Right atrium auricular region (tissue), 2 donors: ENCODE data around the gene WSB2. TPM values are rescaled to one million over a fixed set of nuclear protein-coding genes. Genes with fewer than 3 reads are reported as not detected.

Experiments
- DNase-seq: peaks from one replicate; pipeline ENCODE4 v3.0.0-alpha.2; 2019; ENCODE audit warnings: low spot score
- H3K27ac ChIP-seq, 2 donors: fragments of 200-600 bp; sonication (generic); 1 replicate in 1 of 2; 2 replicates in 1 of 2; pipeline ENCODE4 v1.5.1; 2016 to 2019
- H3K27me3 ChIP-seq, 2 donors: fragments of 200-600 bp; sonication (generic); one replicate each; pipeline versions ENCODE4 v1.5.1 to v1.6.0; 2017 to 2019
- H3K36me3 ChIP-seq: fragments of 200-600 bp; sonication (generic); one replicate; pipeline ENCODE4 v1.5.1; 2016
- H3K4me1 ChIP-seq, 2 donors: fragments of 200-600 bp; sonication (generic); one replicate each; pipeline versions ENCODE4 v1.5.1 to v1.6.0; 2017 to 2019
- H3K4me3 ChIP-seq, 2 donors: fragments of 200-600 bp; sonication (generic); 1 replicate in 1 of 2; 2 replicates in 1 of 2; pipeline ENCODE4 v1.5.1; 2017 to 2019; ENCODE audit warnings: mild to moderate bottlenecking in 1 of 2, moderate library complexity in 1 of 2
- H3K9me3 ChIP-seq, 2 donors: fragments of 200-600 bp; sonication (generic); one replicate each; pipeline ENCODE4 v1.5.1; 2019
- CTCF ChIP-seq, 2 donors: fragments of 200-600 bp; sonication (generic); IDR thresholded peaks; one replicate each; pipeline ENCODE4 v1.5.1; 2019; ENCODE audit warnings: antibody characterized with exemption in 2 of 2
- total RNA-seq, 2 donors: library from RNA; depleted of rRNA; stranded (reverse); fragments of >200 nt; gene quantifications; one replicate each; pipeline ENCODE4 v1.1.0, GENCODE V29; 2016

The WSB2 gene
- total RNA-seq, 2 donors from 2014 or later: 72.3 to 86.3 TPM

GRCh38 chr12:118044577-118044976 lies 16.4 kb downstream of the WSB2 start:
- Histone ChIP-seq H3K36me3 (peaks cover 31% of the 10 kb centered on the region), H3K4me3 (no peak overlapping the region), H3K27me3 (no peaks in the 10 kb centered on the region), H3K27ac (no peak overlapping the region), H3K4me1 (no peaks in the 10 kb centered on the region), H3K9me3 (no peaks in the 10 kb centered on the region)
- no peak for TF ChIP-seq CTCF (IDR thresholded peaks at IDR 0.05)
- DNase-seq: no peak

- DNase-seq: no peak
- TF ChIP-seq CTCF (IDR thresholded peaks at IDR 0.05): no peak
- no peaks in the 10 kb centered on the region for H3K4me1 ChIP-seq
- H3K36me3 ChIP-seq: peaks cover 35% of the 10 kb centered on the region
- H3K27me3 ChIP-seq: no peaks in the 10 kb centered on the region
- H3K4me3 ChIP-seq: no peak overlapping the region
- H3K9me3 ChIP-seq: no peaks in the 10 kb centered on the region
- no peak overlapping the region for H3K27ac ChIP-seq
These were observed 16.9 kb downstream of the WSB2 start for GRCh38 chr12:118044075-118044474.

GRCh38 chr12:118042091-118042490 lies 18.9 kb downstream of the WSB2 start:
- no peak overlapping the region for H3K27ac ChIP-seq
- H3K9me3 ChIP-seq: no peaks in the 10 kb centered on the region
- H3K4me1 ChIP-seq: no peaks in the 10 kb centered on the region
- H3K36me3 ChIP-seq: peaks cover 54% of the 10 kb centered on the region
- no peak overlapping the region for H3K4me3 ChIP-seq
- TF ChIP-seq CTCF (IDR thresholded peaks at IDR 0.05): no peak
- no peak for DNase-seq
- no peaks in the 10 kb centered on the region for H3K27me3 ChIP-seq

GRCh38 chr12:118038137-118038536 lies 22.8 kb downstream of the WSB2 start:
- Histone ChIP-seq H3K4me3 (no peak overlapping the region), H3K27me3 (no peaks in the 10 kb centered on the region), H3K27ac (no peak overlapping the region), H3K36me3 (peaks cover 92% of the 10 kb centered on the region), H3K4me1 (no peaks in the 10 kb centered on the region), H3K9me3 (no peaks in the 10 kb centered on the region)
- no peak for TF ChIP-seq CTCF (IDR thresholded peaks at IDR 0.05)
- DNase-seq: no peak

- no peak overlapping the region for H3K27ac ChIP-seq
- H3K9me3 ChIP-seq: no peaks in the 10 kb centered on the region
- no peak for DNase-seq
- H3K4me1 ChIP-seq: no peaks in the 10 kb centered on the region
- no peaks in the 10 kb centered on the region for H3K27me3 ChIP-seq
- TF ChIP-seq CTCF (IDR thresholded peaks at IDR 0.05): no peak
- H3K36me3 ChIP-seq: peaks cover 92% of the 10 kb centered on the region
- H3K4me3 ChIP-seq: no peak overlapping the region
These were observed 24.1 kb downstream of the WSB2 start for GRCh38 chr12:118036672-118037411.
